K562 (cell line): ENCODE measurements around the gene COQ10B. TPM values are rescaled to one million over a fixed set of nuclear protein-coding genes. Genes with fewer than 3 reads are reported as not detected.

Experiments used
- ARID2 ChIP-seq: fragments of 450-650 bp; IDR thresholded peaks from 2 replicates; pipeline ENCODE4 v1.6.1; 2017; ENCODE audit warnings: antibody characterized with exemption, mild to moderate bottlenecking
- CAMTA2 ChIP-seq: fragments of 250-450 bp; sonication (Bioruptor Pico); conservative IDR thresholded peaks from 2 replicates; pipeline ENCODE4 v1.5.1; 2022
- CBFB ChIP-seq: sonication (generic); formaldehyde crosslinking; IDR thresholded peaks from 2 replicates; pipeline ENCODE4 v1.4.0; 2020; ENCODE audit warnings: mild to moderate bottlenecking, missing genetic modification reagents
- DACH1 ChIP-seq: fragments of 450-650 bp; IDR thresholded peaks from 2 replicates; pipeline ENCODE4 v1.6.1; 2018; ENCODE audit not compliant: partially characterized antibody
- FOXK2 ChIP-seq, 2 experiments: fragments of 450-650 bp; IDR thresholded peaks in 1 of 2; conservative IDR thresholded peaks in 1 of 2; 2 replicates each; pipeline ENCODE4 v1.6.1; 2016; ENCODE audit warnings: low read depth in 2 of 2, mild to moderate bottlenecking in 1 of 2
- ID3 ChIP-seq, 2 experiments: fragments of 250-450 bp in 1 of 2; fragments of 450-650 bp in 1 of 2; sonication (Bioruptor Pico) in 1 of 2; IDR thresholded peaks; 2 replicates each; pipeline versions ENCODE4 v1.6.1 to v1.8.0; 2016 to 2021; ENCODE audit warnings: mild to moderate bottlenecking in 2 of 2, moderate library complexity in 2 of 2, missing compliant biosample characterization in 1 of 2, missing genetic modification characterization in 1 of 2
- NKRF ChIP-seq: fragments of 450-650 bp; IDR thresholded peaks from 2 replicates; pipeline ENCODE4 v1.6.1; 2016; ENCODE audit warnings: borderline replicate concordance
- NRF1 ChIP-seq, 2 experiments: fragments of 450-650 bp; IDR thresholded peaks in 1 of 2; conservative IDR thresholded peaks in 1 of 2; 2 replicates each; pipeline ENCODE4 v1.6.1; 2014; ENCODE audit warnings: mild to moderate bottlenecking in 2 of 2
- PURB ChIP-seq: sonication (generic); formaldehyde crosslinking; IDR thresholded peaks from 2 replicates; pipeline ENCODE4 v1.9.0; 2021; ENCODE audit warnings: low read depth, mild to moderate bottlenecking, missing genetic modification reagents
- RBM39 ChIP-seq: fragments of 200-400 bp; formaldehyde crosslinking; optimal IDR thresholded peaks from 2 replicates; pipeline ENCODE3; 2018; ENCODE audit warnings: low read depth, low read length
- SLC30A9 ChIP-seq: fragments of 250-450 bp; sonication (Bioruptor Pico); IDR thresholded peaks from 2 replicates; pipeline ENCODE4 v1.8.0; 2022; ENCODE audit warnings: mild to moderate bottlenecking, moderate library complexity
- SNRNP70 ChIP-seq: fragments of 200-400 bp; formaldehyde crosslinking; optimal IDR thresholded peaks from 2 replicates; pipeline ENCODE3; 2017; ENCODE audit warnings: low read depth, low read length
- WHSC1 ChIP-seq: IDR thresholded peaks from one replicate; pipeline ENCODE4 v1.6.1; 2012; ENCODE audit warnings: low read length, control low read depth, inconsistent platforms
- ZBTB43 ChIP-seq: sonication (generic); formaldehyde crosslinking; IDR thresholded peaks from 2 replicates; pipeline ENCODE4 v1.8.0; 2023; ENCODE audit warnings: mild to moderate bottlenecking, missing genetic modification reagents
- ZNF184 ChIP-seq: sonication (generic); formaldehyde crosslinking; IDR thresholded peaks from 2 replicates; pipeline ENCODE4 v1.5.0; 2020; ENCODE audit warnings: missing genetic modification reagents
- ZNF217 ChIP-seq: sonication (generic); formaldehyde crosslinking; IDR thresholded peaks from 2 replicates; pipeline ENCODE4 v1.8.0; 2022; ENCODE audit warnings: mild to moderate bottlenecking, missing genetic modification reagents
- ZNF785 ChIP-seq: fragments of 250-450 bp; sonication (Bioruptor Pico); IDR thresholded peaks from 2 replicates; pipeline ENCODE4 v1.4.0; 2020; ENCODE audit warnings: mild to moderate bottlenecking
- polyA plus RNA-seq, 8 experiments: library from polyadenylated mRNA; depleted of rRNA in 4 of 8; stranded (reverse) in 5 of 8; unstranded in 3 of 8; fragments of >200 nt; fragmentation: Nextera tagmentation in 2 of 8; fragmentation: Illumina TruSeq in 1 of 8; extraction: Ambion mirVana in 2 of 8; extraction: Trizol in 1 of 8; gene quantifications; 2 replicates each; pipeline versions ENCODE4 v1.2.1 to v1.2.3, GENCODE V29; 2011 to 2014; ENCODE audit warnings: inconsistent platforms in 1 of 8, missing spikeins in 1 of 8
- total RNA-seq, 7 experiments: library from RNA; depleted of rRNA in 6 of 7; stranded (reverse); fragments of >200 nt in 6 of 7; fragmentation: Illumina TruSeq in 2 of 7; extraction: Trizol in 2 of 7; gene quantifications; 2 replicates each; pipeline versions ENCODE4 v1.2.1 to v1.2.3, GENCODE V29; 2011 to 2021; ENCODE audit warnings: low replicate concordance in 1 of 7
- TF ChIP-seq, protein P1 (sequence below): sonication (generic); formaldehyde crosslinking; IDR thresholded peaks from 2 replicates; pipeline ENCODE4 v1.8.1; 2022; ENCODE audit warnings: missing genetic modification reagents
- TF ChIP-seq, protein P2 (sequence below): fragments of 250-450 bp; sonication (Bioruptor Pico); IDR thresholded peaks from 2 replicates; pipeline ENCODE4 v1.5.0; 2021; ENCODE audit warnings: mild to moderate bottlenecking, moderate library complexity

The COQ10B gene
- total and polyA plus RNA-seq, 9 of the 15 experiments (the other 6 are each of a cell fraction or from before 2014, with no cell fraction given): 3.1 to 13.1 (median 7.7) TPM

DNA sequence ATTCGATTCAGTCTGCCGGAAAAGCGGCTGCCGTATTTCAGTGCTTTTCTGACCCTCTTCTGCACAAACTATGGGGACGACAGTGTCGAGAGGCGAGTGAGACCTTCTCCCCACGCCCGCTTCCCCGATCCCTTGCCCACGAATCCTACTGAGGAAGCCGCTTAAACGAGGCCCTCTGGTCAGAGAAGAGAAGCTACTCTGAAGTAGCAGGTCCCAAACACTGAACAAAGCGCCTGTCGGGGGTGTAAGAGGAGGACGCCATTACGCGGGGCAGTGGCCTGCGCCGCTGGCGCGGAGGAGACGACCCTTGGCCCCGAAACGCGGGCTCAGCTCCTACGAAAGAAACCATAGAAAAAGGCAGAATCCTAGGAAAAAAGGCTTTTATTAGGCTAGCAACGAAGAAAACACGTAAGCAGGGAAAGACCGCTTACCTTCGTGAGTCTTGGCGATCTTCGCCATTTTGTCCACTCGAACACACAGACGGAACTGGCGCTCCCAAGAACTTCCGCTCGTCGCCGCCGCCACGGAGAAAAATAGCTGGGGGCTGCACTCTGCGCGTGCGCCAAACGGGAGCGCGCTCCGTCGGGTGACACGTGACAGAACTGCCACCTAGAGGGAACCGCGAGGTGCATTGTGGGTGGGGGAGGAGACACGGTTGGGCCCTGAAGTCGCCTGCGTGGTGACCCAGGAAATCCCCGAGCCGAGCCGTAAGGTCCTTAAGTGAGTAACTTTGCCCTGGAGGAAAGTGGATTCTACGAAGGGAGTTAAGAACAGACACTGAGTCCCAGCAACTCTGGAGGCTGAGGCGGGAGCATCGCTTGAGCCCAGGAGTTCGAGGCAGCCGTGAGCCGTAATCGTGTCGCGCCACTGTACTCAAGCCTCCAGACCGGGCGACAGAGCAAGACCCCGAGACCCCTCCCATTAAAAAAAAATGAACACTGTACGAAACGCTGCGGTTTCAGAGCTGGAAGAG lies 18.5 kb upstream of the COQ10B start, which contains the start of gene SF3B1 (continued):
- TF ChIP-seq CAMTA2 (CRISPR knock-in tag) (no peak), WHSC1 (no peak), PURB (no peak), ZNF785 (CRISPR knock-in tag) (no peak), ID3 (CRISPR knock-in tag; IDR thresholded peaks at IDR 0.05) (no peak), ID3 (tag; IDR thresholded peaks at IDR 0.05) (no peak), SLC30A9 (CRISPR knock-in tag) (no peak), FOXK2 (conservative IDR thresholded peaks at IDR 0.05 in 1 of 2, IDR thresholded peaks at IDR 0.05 in 1 of 2; ENCODE audit: low read depth in 2 of 2) (peak; percentile 33 to 73; a peak in 3 of 4 replicates), RBM39 (no peak), ARID2 (no peak), ZNF217 (CRISPR knock-in tag) (no peak), CBFB (no peak), NKRF (no peak), ZBTB43 (CRISPR knock-in tag) (no peak), ZNF184 (CRISPR knock-in tag) (no peak), NRF1 (conservative IDR thresholded peaks at IDR 0.05 in 1 of 2, IDR thresholded peaks at IDR 0.05 in 1 of 2) (peak; percentile 96 to 97), SNRNP70 (no peak), DACH1 (no peak)
- TF ChIP-seq, protein P1, sequence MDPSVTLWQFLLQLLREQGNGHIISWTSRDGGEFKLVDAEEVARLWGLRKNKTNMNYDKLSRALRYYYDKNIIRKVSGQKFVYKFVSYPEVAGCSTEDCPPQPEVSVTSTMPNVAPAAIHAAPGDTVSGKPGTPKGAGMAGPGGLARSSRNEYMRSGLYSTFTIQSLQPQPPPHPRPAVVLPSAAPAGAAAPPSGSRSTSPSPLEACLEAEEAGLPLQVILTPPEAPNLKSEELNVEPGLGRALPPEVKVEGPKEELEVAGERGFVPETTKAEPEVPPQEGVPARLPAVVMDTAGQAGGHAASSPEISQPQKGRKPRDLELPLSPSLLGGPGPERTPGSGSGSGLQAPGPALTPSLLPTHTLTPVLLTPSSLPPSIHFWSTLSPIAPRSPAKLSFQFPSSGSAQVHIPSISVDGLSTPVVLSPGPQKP (CRISPR knock-in tag): no peak
- TF ChIP-seq, protein P2, sequence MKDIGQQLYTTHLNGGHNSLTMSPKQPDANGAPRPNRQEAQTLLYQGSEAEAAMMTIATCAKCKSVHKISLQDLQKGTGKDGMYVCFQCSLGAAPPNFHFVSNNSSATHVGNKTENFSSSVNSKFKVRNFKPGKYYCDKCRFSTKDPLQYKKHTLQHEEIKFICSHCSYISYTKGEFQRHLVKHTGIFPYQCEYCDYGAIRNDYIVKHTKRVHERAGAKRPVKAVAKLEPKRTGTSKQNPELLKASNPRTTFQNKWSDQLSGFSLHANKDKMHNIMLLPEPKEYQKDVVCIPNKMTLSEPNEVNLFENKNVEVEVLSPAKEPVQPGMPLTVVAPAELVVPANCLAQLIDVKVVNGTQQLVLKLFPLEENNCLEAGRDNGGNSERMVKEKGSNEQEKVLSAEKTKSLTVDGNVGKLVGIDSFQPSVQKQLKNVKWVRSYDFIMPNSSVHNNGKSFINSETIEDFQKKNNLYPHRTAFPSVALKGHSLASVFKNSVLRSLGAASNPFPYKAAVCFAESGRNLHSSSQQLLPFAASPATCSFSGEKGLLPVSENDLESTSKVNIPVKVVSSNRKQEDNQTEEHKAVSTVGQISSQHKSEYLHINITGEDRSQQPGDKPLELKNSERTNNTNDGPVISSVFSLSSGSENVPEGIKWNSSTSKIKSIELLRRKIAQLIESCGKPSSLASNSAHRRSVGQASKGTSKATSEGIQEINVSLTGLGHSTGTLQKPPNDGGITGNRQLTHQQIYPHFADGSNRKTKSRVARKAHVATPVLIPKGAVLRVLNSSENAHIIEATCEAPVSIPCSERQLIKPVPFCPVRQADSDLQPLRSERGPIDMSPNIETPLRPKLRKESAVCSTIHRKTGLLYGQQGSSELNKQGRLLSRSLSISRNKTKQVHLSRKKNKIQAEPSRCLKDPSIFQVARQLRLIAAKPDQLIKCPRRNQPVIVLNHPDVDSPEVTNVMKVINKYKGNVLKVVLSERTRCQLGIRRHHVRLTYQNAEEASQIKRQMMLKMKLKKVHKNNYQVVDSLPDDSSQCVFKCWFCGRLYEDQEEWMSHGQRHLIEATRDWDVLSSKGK (CRISPR knock-in tag): no peak
